ENCODE results near the gene SLC6A17. TPM values are rescaled to one million over a fixed set of nuclear protein-coding genes. Genes with fewer than 3 reads are reported as not detected.

SLC6A17 gene
- total RNA-seq, 2 donors from 2014 or later = 0.41 to 2.2 TPM

- WGBS = 61% methylated on average over 5 of the region's 5 CpGs
- no peak for DNase-seq (ENCODE audit: low spot score)
- intact Hi-C loops (cut with DNase I) = no loop called here
- no peaks in the 10 kb centered on the region for H3K27me3 ChIP-seq (replicated peaks; ENCODE audit: insufficient read depth)
- H3K36me3 ChIP-seq = no peaks in the 10 kb centered on the region
- H3K9me3 ChIP-seq = no peaks in the 10 kb centered on the region
- H3K27ac ChIP-seq = peak overlapping the region; percentile 65 to 71
- TF ChIP-seq POLR2A (IDR thresholded peaks at IDR 0.05) = no peak
- TF ChIP-seq CTCF (IDR thresholded peaks at IDR 0.05) = no peak
- TF ChIP-seq POLR2AphosphoS5 (IDR thresholded peaks at IDR 0.05) = no peak
- peaks cover 17% of the 10 kb centered on the region for H3K4me1 ChIP-seq (replicated peaks)
- no peak overlapping the region for H3K4me3 ChIP-seq
Observed at GRCh38 chr1:110234691-110235090, 84.4 kb downstream of the SLC6A17 start.

GRCh38 chr1:110235181-110235833, 85.0 kb downstream of the SLC6A17 start:
- H3K4me3 ChIP-seq = no peak overlapping the region
- peak; percentile 53 for DNase-seq (ENCODE audit: low spot score)
- no peaks in the 10 kb centered on the region for H3K36me3 ChIP-seq
- no peaks in the 10 kb centered on the region for H3K9me3 ChIP-seq
- H3K27ac ChIP-seq = peak overlapping the region; percentile 65 to 71
- H3K4me1 ChIP-seq (replicated peaks) = peaks cover 22% of the 10 kb centered on the region
- WGBS = 17% methylated on average over 13 of the region's 13 CpGs
- H3K27me3 ChIP-seq (replicated peaks; ENCODE audit: insufficient read depth) = no peaks in the 10 kb centered on the region
- intact Hi-C loops (cut with DNase I) = no loop called here
- TF ChIP-seq CTCF (IDR thresholded peaks at IDR 0.05) = no peak
- no peak for TF ChIP-seq POLR2AphosphoS5 (IDR thresholded peaks at IDR 0.05)
- TF ChIP-seq POLR2A (IDR thresholded peaks at IDR 0.05) = no peak

GRCh38 chr1:110235834-110236682, 85.8 kb downstream of the SLC6A17 start:
- Histone ChIP-seq H3K9me3 (no peaks in the 10 kb centered on the region), H3K4me3 (no peak overlapping the region), H3K27ac (peak overlapping the region; percentile 65 to 71), H3K4me1 (replicated peaks) (peaks cover 27% of the 10 kb centered on the region), H3K36me3 (no peaks in the 10 kb centered on the region), H3K27me3 (replicated peaks; ENCODE audit: insufficient read depth) (no peaks in the 10 kb centered on the region)
- TF ChIP-seq POLR2AphosphoS5 (IDR thresholded peaks at IDR 0.05) = peak; percentile 50
- TF ChIP-seq POLR2A (IDR thresholded peaks at IDR 0.05) = no peak
- intact Hi-C loops (cut with DNase I) = no loop called here
- 34% methylated on average over 11 of the region's 11 CpGs for WGBS
- DNase-seq (ENCODE audit: low spot score) = peak; percentile 54

- TF ChIP-seq POLR2A (IDR thresholded peaks at IDR 0.05) (no peak), POLR2AphosphoS5 (IDR thresholded peaks at IDR 0.05) (no peak), CTCF (IDR thresholded peaks at IDR 0.05) (no peak)
- H3K36me3 ChIP-seq = no peaks in the 10 kb centered on the region
- 84% methylated on average over 13 of the region's 13 CpGs for WGBS
- H3K27ac ChIP-seq = no peak overlapping the region
- peaks cover 27% of the 10 kb centered on the region for H3K4me1 ChIP-seq (replicated peaks)
- no peak overlapping the region for H3K4me3 ChIP-seq
- no peaks in the 10 kb centered on the region for H3K27me3 ChIP-seq (replicated peaks; ENCODE audit: insufficient read depth)
- no peaks in the 10 kb centered on the region for H3K9me3 ChIP-seq
- DNase-seq (ENCODE audit: low spot score) = no peak
- intact Hi-C loops (cut with DNase I) = no loop called here
Observed at GRCh38 chr1:110237386-110238152, 87.3 kb downstream of the SLC6A17 start.

Measured in prostate gland (tissue), 2 donors.